Endometrial microvascular endothelial cells (primary cell): ENCODE data around the gene TRAPPC6A. TPM values are rescaled to one million over a fixed set of nuclear protein-coding genes. Genes with fewer than 3 reads are reported as not detected.

Experiments
- in situ Hi-C: cut with HindIII; loops from 2 replicates; pipeline ENCODE4 v1.10.0; 2017; ENCODE audit warnings: low sequenced_read_pairs, low pct_unique_long_range_greater_than_20kb; ENCODE audit errors: inconsistent ontology term
- total RNA-seq: library from RNA; depleted of rRNA; stranded (reverse); fragments of >200 nt; gene quantifications from one replicate; pipeline ENCODE4 v1.2.3, GENCODE V29; 2015; ENCODE audit errors: inconsistent ontology term

TRAPPC6A gene, protein sequence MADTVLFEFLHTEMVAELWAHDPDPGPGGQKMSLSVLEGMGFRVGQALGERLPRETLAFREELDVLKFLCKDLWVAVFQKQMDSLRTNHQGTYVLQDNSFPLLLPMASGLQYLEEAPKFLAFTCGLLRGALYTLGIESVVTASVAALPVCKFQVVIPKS
- total RNA-seq, result 8.8 TPM

DNA sequence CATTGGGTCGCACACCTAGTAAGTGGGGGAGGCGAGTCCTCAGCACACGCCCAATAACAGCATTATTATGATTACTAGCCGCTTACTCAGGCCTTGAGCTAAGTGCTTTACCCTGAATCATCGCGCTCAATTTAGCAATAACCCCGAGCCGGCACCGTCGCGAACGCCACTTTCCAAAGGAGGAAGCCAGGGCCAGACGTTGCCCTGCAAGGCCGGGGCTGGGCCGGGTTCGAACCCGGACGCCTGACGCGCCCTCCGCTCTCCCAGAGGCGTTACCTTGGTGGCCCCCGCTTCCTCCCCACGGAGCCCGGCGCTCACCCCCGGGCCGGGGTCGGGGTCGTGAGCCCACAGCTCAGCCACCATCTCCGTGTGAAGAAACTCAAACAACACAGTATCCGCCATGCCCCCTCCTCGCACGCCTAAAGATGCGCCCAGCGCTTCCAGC lies at the start of gene TRAPPC6A:
Gene TRAPPC6A (minus strand): TSS at position 421 of the 445 bp plus-strand sequence. CDS start 19 bp downstream, at position 402.
- in situ Hi-C loops, result no loop called here

DNA sequence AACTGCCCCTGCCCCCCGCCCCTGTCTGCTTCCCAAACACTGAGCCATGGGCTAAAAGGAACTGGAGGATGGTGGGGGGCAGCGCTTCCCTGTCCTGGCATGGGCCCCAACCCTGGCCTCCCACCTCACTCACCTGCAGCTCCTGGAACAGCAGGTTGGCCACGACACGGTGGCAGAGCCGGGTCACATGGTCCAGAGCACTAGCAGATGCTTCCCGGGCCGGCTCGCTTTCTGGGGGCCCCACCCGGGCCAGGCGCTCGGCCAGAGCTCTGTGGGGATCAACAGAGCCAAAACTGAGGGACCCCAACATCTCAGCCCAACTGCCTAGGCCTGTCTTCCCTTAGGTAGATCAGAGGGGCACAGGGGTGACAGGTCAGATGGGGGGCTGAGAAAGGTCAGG lies 46.6 kb upstream of the TRAPPC6A start:
- in situ Hi-C loops, result no loop called here

DNA sequence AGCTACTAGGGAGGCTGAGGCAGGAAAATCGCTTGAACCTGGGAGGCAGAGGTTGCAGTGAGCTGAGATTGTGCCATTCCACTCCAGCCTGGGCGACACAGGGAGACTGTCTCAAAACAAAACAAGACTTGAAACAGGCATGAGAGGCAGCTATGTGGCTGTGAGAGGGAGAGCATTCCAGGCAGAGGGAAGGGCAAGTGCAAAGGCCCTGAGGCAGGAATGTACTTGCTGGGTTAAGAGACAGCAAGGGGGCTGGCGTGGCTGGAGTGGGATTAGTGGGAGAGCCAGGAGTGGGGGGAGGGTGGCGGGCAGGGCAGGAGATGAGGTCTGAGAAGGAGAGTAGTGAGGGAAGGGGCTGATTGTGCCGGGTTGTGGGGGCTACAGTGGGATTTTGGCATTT lies 45.8 kb upstream of the TRAPPC6A start:
- in situ Hi-C loops, result no loop called here

DNA sequence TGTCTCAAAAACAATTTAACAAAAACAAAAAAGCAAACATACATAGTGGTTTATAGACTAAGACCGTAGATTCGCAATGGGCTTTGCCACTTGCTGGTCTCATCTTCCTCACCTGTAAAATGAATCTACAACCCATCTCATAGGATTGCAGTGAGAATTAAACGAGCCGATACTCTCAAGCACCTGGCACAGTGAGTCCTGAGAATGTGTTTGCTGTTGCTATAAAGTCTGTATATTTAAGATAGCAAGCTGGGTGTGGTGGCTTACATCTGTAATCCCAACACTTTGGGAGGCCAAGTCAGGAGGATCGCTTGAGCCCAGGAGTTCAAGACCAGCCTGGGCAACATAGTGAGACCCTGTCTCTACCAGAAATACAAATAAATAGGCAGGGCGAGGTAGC lies 44.7 kb upstream of the TRAPPC6A start:
- in situ Hi-C loops, result no loop called here

GRCh38 chr19:45218911-45219743 lies 41.1 kb upstream of the TRAPPC6A start:
- in situ Hi-C loops, result no loop called here

GRCh38 chr19:45218426-45218825 lies 40.4 kb upstream of the TRAPPC6A start:
- in situ Hi-C loops, result no loop called here

GRCh38 chr19:45217957-45218334 lies 39.9 kb upstream of the TRAPPC6A start:
- in situ Hi-C loops, result no loop called here

- in situ Hi-C loops, result no loop called here
These were observed 39.3 kb upstream of the TRAPPC6A start for GRCh38 chr19:45217193-45217956.

DNA sequence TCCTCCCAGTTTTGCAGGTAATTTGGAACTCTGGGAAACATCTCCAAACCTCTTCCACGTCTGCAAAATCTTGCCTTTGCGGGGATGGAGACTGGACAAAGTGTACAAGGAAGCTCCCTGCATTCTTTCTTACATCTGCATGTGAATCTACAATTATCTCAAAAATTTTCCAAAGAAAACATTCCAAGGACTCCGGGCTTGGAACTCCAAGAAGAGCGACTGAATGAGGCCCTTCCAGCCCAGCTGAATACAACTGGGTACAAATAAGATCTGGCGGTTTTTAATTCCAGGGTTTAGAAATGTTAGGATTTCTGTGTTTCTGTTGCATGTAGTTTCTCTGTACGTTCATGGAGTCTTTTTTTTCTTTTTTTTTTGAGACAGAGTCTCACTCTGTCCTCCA lies 38.6 kb upstream of the TRAPPC6A start:
- in situ Hi-C loops, result no loop called here

GRCh38 chr19:45215391-45216191 lies 37.6 kb upstream of the TRAPPC6A start:
- in situ Hi-C loops, result no loop called here

DNA sequence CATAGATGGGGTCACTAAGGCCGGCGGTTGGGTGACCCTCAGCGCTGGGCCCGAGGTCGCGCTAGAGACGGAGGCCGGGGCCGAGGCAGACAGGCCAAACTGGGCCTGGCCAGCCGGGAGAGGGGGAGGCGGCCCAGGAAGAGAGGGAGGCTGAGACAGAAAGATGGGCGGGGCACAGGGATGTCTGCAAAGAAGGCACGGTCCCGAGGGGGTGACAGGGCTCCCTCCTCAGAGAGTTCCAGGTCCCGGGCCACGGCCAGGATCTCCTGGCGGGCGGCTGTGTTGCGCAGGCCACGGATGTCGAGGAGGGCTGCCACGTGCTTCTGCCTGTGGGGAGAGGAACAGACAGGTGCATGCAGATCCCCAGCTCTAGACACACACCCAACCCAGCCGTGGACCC lies 35.0 kb upstream of the TRAPPC6A start:
- in situ Hi-C loops, result no loop called here

- in situ Hi-C loops, result no loop called here
These were observed 33.8 kb upstream of the TRAPPC6A start for GRCh38 chr19:45211751-45212381.

GRCh38 chr19:45206328-45206727 lies 28.3 kb upstream of the TRAPPC6A start:
- in situ Hi-C loops, result no loop called here

GRCh38 chr19:45205810-45206209 lies 27.8 kb upstream of the TRAPPC6A start:
- in situ Hi-C loops, result no loop called here

GRCh38 chr19:45202637-45203036 lies 24.6 kb upstream of the TRAPPC6A start:
- in situ Hi-C loops, result no loop called here

DNA sequence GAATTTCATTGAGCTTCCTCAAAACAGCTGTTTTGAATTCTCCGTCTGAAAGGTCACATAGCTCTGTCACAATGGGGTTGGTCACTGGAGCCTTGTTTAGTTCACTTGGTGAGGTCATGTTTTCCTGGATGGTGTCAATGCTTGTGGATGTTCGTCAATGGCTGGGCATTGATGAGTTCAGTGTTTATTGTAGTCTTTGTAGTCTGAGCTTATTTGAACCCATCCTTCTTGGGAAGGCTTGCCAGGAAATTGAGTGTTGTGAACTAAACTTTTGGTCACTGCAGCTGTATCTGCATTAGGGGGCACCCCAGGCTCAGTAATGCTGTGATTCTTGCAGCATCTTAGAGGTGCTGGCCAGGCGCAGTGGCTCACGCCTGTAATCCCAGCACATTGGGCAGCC lies 22.5 kb upstream of the TRAPPC6A start:
- in situ Hi-C loops, result no loop called here

- in situ Hi-C loops, result no loop called here
These were observed 17.7 kb upstream of the TRAPPC6A start for GRCh38 chr19:45195764-45196163.

GRCh38 chr19:45191375-45191774 lies 13.3 kb upstream of the TRAPPC6A start:
- in situ Hi-C loops, result no loop called here

- in situ Hi-C loops, result no loop called here
These were observed 11.9 kb upstream of the TRAPPC6A start for GRCh38 chr19:45189971-45190370.
